ENCODE results near the gene C7orf57.
A peak's percentile ranks its signal among the peaks of the same experiment; 100 is the strongest.
"Not testable (repeated sequence)": the region's sequence is repeated elsewhere in the genome, so short reads cannot be mapped to it uniquely, and the experiment has no call there.

The C7orf57 gene

DNA sequence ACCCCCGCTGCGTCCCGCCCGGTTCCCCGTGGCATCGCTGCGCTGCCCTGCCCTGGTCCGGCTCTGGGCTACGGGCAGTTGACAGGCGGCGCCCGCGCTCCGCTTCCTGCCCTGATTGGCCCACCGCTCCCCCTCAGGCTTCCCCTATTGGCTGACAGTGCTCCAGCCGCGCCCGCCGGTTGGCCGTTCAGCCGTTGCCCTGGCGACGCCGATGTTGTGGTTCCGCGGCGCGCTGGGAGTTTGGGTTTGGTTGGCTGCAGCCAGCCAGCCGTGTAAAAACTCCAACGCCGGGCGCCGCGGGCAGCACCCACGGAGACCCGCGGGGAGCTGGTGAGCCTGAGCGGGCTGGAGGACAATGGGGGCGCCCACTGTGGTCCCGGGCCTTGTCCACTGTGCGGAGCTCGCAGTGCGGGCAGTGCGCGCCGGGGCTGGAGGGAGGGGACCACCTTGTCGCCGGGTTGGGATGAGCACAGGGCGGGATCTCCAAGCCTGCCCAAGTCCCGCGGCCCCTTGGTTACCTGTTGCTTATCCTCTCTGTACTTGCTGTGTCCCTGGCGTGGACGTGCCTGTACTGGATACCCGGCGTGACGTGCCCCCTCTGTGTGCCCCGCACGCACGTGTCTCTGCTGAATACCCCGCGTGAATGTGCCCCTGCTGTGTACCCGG is at the start of gene C7orf57:
Gene C7orf57 (plus strand): TSS at position 243 of the 666 bp plus-strand sequence. CDS start 766 bp downstream, outside the sequence.
- DNase-seq = peak; percentile 88

DNA sequence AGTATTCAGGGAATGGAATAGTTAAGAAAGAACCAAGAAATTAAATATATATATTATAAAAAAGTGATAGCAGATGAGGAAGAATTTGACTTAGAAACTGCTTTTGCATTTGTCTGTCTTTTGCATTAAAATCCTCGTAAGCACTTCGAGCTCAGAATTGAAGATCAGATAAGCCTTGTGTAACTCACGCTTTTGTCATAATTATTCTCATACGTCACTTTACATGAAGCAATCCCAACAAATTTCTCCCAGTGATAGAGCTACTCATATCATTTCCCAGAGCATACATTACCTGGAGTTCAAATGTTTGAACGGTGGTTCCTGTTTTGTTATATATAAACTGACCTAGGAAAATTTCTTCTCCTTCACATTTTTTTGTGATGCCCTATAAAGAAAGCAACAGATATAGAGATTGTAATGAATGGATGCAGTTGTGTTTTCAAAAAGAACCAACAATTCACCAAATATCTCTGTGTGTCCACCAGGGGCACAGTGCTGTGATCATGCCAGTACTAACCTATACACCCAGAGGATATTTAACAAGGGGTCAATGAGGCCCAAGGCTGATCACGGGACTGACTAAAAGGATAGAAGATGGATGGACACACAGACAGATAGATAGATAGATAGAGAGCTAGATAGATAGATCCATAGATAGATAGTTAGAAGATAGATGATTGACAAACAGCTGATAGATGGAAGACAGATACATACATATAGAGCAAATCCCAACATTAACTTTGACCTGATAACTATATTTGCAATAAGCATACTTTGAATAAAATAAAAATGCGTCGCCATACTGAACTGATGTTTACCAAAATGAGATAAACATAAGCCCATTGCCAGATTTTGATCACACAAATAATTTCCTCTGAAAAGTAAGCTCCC is 46.6 kb upstream of the C7orf57 start:
- DNase-seq = no peak

GRCh38 chr7:47989607-47990400 is 45.5 kb upstream of the C7orf57 start:
- DNase-seq = not testable (repeated sequence)

GRCh38 chr7:47990592-47990991 is 44.8 kb upstream of the C7orf57 start:
- DNase-seq = no peak

GRCh38 chr7:47991270-47991669 is 44.1 kb upstream of the C7orf57 start:
- DNase-seq = no peak

DNA sequence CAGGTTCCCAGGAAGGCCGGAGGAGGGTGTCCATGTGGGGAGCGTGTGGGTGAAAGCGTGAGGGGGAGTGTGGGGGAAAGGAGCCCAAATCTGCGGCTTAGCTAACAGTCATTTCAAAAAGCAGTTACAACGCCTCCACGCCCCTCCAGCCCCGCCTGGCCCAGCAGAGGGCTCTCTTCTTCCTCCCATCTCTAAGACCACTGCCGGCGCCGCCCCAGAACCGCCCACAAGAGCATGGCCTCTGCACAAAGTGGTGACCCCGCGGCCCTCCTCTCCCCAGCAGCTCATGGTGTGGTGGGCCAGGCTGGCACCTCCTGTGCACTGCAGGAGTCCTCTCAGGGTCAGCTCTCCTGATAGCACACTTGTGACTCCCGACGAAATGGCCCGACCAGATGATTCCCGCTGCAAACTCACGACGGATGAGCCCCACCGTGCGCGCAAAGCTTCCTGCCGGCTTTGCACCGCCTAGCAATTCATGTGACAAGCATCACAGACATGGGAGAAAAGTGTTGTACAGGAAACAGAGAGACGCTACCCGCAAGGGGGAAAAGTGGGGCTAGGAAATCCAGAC is 43.5 kb upstream of the C7orf57 start:
- peak; percentile 91 for DNase-seq

- no peak for DNase-seq
Measured at GRCh38 chr7:47992446-47992845, 42.9 kb upstream of the C7orf57 start.

- no peak for DNase-seq
Measured at GRCh38 chr7:47999413-47999812, 35.9 kb upstream of the C7orf57 start.

DNA sequence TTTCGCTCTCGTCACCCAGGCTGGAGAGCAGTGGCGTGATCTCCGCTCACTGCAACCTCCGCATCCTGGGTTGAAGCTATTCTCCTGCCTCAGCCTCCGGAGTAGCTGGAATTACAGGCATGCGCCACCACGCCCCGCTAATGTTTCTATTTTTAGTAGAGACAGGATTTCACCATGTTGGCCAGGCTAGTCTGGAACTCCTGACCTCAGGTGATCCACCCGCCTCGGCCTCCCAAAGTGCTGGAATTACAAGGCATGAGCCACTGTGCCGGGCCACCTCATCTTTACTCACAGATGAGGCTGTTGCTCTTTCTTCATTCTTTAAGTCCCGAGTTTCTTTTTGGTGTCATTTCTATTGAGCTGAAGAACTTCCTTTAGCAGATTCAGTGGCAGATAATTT is 35.2 kb upstream of the C7orf57 start:
- not testable (repeated sequence) for DNase-seq

DNA sequence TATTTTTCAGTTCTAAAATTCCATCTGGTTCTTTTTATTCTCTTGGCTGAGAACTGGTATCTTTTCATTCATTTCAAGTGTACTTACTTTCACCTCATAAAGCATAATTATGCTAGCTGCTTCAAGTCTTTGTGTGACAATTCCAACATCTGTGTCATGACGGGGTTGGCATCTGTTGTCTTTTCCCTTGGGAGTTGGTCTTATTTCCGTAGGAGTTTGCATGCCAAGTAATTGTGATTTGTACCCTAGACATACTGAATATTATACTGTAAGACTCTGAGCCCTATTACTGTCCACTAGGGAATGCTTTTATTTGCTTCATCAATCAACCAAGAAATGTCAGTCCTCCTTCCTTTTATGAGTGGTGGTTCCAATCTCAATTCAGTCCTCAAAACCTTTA is 31.3 kb upstream of the C7orf57 start:
- no peak for DNase-seq

DNA sequence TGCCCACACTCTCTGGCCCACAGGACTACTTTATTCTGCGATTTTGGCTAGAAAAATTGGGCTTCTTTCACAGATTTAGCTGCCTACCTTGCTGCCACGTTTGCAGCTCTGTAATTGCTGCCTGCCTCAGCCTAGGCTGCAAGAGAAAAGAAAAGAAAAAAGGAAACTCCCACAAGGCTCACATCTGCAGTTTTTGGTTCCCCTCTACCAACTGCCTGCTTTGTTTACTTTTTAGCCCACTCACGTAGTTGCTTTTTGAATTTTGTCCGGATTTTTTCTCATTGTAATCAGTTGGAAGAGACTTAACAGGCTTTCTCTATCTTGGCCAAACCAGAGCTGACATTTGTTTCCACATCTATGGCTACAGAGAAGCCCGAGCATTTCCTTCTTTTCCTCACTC is 30.7 kb upstream of the C7orf57 start:
- no peak for DNase-seq

- no peak for DNase-seq
Measured at GRCh38 chr7:48006866-48007265, 28.5 kb upstream of the C7orf57 start.

DNA sequence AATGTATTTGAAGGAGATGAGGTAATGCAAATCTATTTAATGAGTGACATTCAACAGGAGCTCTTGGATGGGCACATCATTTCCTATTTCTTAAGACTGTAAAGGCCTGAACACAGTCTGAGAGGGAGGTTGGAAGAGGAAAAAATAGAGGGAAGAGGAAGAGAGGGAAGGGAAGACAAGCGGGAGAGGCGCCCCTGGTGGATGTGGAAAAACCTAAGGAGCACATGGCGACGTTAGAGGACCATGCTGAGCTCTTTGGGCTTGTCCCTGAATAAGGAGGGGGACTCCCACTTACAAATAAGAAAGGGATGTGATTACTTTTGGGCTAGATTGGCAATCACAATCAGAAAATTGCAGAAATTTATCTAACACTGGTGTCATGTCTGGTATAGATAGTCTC is 26.1 kb upstream of the C7orf57 start:
- DNase-seq = no peak

GRCh38 chr7:48009954-48010353 is 25.4 kb upstream of the C7orf57 start:
- DNase-seq = no peak

DNA sequence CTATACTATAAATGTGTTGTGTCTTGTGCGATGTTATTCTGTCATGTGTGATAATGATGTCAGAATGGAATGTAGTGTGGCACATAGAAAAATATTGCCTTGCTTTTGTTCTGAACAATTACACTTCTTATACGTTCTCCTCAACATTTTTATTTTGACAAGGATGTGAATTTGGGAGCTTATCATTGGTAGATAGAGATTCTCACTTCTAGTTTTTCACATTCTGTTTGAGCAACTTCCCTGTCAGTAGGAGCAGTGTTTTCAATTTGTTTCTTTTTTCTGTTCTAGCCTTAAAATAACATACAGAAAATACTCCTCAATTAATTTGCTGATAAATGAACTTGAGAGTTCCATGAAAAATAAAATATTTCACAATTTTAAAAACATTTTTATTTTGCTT is 24.0 kb upstream of the C7orf57 start:
- DNase-seq = no peak

GRCh38 chr7:48011951-48012350 is 23.4 kb upstream of the C7orf57 start:
- no peak for DNase-seq

GRCh38 chr7:48016641-48017040 is 18.7 kb upstream of the C7orf57 start:
- no peak for DNase-seq

GRCh38 chr7:48017674-48018073 is 17.7 kb upstream of the C7orf57 start:
- DNase-seq = no peak

DNA sequence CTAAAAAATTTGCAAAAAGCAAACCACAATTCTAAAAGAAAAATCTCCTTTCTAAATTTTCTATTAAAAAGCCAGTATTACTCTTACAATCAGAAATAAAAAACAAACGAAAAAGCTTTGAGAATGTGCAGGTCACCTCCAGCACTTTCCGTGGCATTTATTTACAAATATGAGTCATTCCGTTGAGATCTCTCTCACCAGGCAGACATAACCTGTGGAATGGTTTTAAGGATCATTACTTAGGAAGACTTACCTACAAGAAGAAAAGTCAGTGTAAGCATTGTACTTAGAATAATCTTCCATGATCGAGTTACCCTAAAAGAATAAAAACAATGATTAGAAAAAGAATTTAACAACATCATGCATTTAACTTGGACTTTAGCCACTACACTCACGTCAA is 9.7 kb upstream of the C7orf57 start:
- DNase-seq = no peak

DNA sequence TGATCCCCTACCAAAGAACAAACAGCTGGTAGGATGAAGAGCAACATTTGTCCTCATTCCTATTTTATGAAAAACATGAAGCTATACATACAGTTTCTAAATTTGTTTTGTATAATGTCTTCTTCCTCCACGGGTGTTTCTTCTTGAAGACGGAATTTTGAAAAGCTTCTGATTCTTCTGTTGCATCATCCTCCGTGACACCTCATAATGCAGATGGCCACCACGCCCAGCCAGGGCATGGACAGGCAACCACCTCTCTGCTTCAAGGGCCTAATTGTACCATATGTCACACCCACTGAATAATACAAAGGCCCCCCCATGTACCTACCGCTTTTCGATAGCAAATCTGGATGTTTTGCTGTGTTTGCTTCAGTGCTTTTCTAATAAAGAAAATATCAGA is 6.4 kb upstream of the C7orf57 start, which contains the start of gene SUN3:
Gene SUN3 (minus strand): TSS at position 170 of the 400 bp plus-strand sequence. CDS start 169 bp downstream, at position 1.
- DNase-seq = no peak

DNA sequence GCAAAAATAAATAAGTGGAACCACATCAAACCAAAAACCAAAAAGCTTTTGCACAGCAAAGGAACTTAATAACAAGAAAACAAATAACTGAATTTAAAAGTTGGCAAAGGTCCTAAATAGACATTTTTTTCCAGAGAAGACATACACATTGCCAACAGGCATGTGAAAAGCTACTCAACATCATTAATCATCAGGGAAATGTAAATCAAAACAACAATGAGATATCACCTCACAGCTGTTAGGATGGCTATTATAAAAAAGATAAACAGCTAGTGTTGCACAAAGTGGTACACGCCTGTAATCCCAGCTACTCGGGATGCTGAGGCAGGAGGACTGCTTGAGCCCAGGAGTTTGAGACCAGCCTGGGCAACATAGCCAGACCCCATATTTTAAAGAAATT is 4.2 kb upstream of the C7orf57 start:
- no peak for DNase-seq

DNA sequence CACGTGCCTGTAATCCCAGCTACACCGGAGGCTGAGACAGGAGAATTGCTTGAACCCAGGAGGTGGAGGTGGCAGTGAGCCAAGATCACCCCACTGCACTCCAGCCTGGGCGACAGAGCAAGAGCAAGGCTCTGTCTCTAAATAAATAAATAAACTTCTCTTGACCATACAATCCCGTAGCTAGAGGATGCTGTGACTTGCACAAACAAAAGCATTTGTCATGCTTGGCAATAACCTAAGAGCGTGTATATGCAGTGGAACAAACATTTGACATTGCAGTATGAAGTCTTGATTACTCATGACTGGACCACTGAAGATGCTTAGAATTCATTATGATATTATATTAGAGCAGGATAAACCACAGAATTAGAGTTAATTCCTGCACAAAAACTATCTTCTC is 1.4 kb upstream of the C7orf57 start:
- no peak for DNase-seq

DNA sequence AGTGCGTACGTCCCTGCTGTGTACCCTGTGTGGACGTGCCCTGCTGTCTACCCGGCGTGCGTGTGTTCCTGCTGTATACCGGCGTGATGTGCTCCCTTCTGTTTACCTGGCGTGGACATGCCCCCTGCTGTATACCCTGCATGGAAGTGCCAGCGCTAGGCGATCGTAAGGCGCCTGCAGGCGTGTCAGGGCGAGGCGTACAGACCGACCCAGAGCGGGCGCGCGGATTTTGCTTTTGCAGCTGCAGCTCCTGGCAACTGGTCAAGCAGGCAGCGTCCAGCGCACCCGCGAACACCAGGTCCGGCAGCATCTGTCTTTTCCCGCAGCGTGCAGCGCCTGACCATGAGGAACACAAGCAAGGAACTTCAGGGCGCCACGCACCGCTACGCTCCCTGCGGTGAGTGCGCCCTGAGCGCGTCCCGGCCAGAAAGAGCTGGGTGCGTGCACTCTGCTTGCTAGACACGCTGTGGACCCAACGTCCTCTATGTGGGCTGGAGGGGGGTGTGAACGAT is 680 bp downstream of the C7orf57 start:
- DNase-seq = no peak
